Brain microvascular endothelial cell (primary cell): ENCODE measurements around the gene KRT35.

Experiments used
- DNase-seq: peaks from one replicate; pipeline ENCODE4 v3.0.0-alpha.2; 2020
- H3K27ac ChIP-seq: fragments of 250-450 bp; sonication (Bioruptor Pico); 2 replicates; pipeline ENCODE4 v1.5.1; 2020; ENCODE audit warnings: mild to moderate bottlenecking, moderate library complexity
- H3K27me3 ChIP-seq: fragments of 250-450 bp; sonication (Bioruptor Pico); replicated peaks from 2 replicates; pipeline ENCODE4 v1.5.1; 2020; ENCODE audit warnings: mild to moderate bottlenecking
- H3K36me3 ChIP-seq: fragments of 250-450 bp; sonication (Bioruptor Pico); replicated peaks from 2 replicates; pipeline ENCODE4 v1.5.1; 2020; ENCODE audit warnings: mild to moderate bottlenecking
- H3K4me3 ChIP-seq: 2 replicates; pipeline ENCODE4 v1.5.1; 2011; ENCODE audit warnings: low read depth, mild to moderate bottlenecking, control low read depth, low read length, moderate library complexity
- in situ Hi-C: cut with HindIII; loops from 2 replicates; pipeline ENCODE4 v1.10.0; 2017; ENCODE audit warnings: low sequenced_read_pairs, low pct_ligation_motif_present
- TF ChIP-seq, protein P1 (sequence below): IDR thresholded peaks from 2 replicates; pipeline ENCODE4 v1.5.1; 2011; ENCODE audit warnings: low read depth, mild to moderate bottlenecking, moderate library complexity, low read length, control low read depth, inconsistent platforms; ENCODE audit errors: missing control alignments

Gene KRT35

DNA sequence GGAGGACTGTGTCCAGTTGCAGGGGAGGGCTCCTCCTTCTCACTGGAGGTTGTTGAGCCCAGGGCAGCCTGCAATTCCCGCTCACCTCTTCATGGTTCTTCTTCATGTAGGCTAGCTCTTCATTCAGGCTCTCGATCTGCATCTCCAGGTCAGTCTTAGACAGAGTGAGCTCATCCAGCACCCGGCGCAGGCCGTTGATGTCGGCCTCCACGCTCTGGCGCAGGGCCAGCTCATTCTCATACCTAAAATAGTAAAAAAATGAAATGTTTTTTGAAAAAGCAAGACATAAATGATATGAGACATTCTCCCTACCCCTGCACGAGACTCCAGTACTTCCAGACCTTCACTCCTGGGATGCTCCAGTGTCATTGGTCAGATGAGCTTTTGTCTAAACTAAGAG is 22.3 kb upstream of the KRT35 start:
- Histone ChIP-seq H3K27ac (no peak overlapping the region), H3K36me3 (no peaks in the 10 kb centered on the region), H3K4me3 (no peak overlapping the region), H3K27me3 (no peaks in the 10 kb centered on the region)
- no peak for DNase-seq
- TF ChIP-seq, protein P1, sequence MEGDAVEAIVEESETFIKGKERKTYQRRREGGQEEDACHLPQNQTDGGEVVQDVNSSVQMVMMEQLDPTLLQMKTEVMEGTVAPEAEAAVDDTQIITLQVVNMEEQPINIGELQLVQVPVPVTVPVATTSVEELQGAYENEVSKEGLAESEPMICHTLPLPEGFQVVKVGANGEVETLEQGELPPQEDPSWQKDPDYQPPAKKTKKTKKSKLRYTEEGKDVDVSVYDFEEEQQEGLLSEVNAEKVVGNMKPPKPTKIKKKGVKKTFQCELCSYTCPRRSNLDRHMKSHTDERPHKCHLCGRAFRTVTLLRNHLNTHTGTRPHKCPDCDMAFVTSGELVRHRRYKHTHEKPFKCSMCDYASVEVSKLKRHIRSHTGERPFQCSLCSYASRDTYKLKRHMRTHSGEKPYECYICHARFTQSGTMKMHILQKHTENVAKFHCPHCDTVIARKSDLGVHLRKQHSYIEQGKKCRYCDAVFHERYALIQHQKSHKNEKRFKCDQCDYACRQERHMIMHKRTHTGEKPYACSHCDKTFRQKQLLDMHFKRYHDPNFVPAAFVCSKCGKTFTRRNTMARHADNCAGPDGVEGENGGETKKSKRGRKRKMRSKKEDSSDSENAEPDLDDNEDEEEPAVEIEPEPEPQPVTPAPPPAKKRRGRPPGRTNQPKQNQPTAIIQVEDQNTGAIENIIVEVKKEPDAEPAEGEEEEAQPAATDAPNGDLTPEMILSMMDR: no peak
- in situ Hi-C loops: no loop called here

DNA sequence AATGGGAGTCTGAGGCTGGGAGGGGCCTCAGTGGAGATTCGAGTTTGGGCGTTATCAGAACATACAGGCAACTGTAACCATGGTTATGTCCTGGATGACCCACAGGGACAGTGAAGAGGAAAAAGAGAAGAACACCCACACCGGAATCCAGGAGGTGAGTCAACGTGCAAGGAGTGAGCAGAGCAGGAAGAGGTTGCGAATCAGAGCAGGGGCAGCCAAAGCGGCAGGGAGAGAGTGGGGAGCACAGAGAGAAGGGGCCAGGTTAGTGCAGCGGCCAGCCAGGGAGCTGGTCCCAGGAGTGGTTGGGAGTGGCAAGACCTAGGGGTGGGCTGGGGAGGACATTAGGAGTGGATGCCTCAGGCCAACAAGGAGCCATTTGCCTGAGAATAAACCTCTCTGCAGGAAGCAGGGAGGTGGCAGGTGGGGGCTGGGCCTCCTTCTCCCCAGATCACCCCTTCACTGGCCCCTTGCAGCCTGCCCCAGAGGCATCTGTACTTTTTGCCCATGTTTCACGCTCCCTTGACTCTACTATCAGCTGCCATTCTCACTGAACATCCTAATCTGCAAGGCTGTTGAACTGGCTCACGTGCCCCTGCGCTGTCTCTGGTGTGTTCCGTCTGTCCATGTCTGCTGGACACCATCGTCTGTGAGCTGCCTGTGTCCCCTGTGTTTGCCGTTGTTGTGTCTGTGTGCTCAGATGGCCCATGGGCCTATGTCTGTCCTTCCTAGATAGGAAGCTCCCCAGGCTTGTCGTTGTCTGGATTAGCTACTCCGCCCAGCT is 19.4 kb upstream of the KRT35 start:
- Histone ChIP-seq H3K36me3 (no peaks in the 10 kb centered on the region), H3K27ac (no peak overlapping the region), H3K4me3 (no peak overlapping the region), H3K27me3 (no peaks in the 10 kb centered on the region)
- in situ Hi-C loops: no loop called here
- TF ChIP-seq, protein P1: no peak
- DNase-seq: peak; percentile 57

DNA sequence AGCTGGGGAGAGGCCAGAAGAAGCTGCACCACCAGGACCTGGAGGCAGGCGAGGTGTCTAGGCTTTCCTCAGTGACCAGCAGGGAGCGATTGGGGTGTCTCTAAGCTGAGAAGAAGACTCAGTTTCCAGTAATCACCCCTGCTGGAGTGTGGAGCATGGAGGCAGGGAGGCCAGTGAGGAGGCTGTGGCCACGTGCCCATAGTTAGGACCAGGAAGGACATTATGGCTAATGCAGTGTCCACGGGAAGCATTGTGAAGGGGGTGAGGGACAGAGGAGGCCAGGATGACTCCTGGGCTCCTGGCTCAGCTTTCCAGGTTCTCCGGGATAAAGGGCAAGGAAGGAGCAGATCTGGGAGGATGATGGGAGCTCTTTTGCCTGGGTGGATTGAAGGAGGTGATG is 18.8 kb upstream of the KRT35 start:
- in situ Hi-C loops: no loop called here
- no peak for DNase-seq
- H3K27me3 ChIP-seq: no peaks in the 10 kb centered on the region
- TF ChIP-seq, protein P1: no peak
- no peak overlapping the region for H3K4me3 ChIP-seq
- H3K36me3 ChIP-seq: no peaks in the 10 kb centered on the region
- no peak overlapping the region for H3K27ac ChIP-seq

DNA sequence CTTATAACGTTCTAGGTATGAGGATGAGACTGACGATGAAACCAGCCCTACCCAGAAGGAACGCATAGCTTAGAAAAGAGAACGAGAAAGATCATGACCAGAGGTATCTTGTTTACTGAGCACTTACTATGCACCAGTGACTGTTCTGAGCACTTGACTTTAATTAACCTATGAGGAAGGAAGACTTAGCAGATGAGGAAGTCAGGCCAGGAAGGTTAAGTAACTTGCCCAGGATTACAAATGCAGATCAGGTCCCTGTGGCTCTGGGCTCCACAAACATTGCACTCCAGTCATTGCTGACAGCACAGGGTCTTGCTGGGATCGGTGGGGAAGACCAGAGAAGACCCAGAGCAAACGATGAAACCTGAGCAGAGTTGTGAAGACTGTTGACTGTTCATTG is 17.3 kb upstream of the KRT35 start:
- H3K27me3 ChIP-seq: no peaks in the 10 kb centered on the region
- no peak for DNase-seq
- in situ Hi-C loops: no loop called here
- H3K4me3 ChIP-seq: no peak overlapping the region
- TF ChIP-seq, protein P1: no peak
- no peaks in the 10 kb centered on the region for H3K36me3 ChIP-seq
- no peak overlapping the region for H3K27ac ChIP-seq

DNA sequence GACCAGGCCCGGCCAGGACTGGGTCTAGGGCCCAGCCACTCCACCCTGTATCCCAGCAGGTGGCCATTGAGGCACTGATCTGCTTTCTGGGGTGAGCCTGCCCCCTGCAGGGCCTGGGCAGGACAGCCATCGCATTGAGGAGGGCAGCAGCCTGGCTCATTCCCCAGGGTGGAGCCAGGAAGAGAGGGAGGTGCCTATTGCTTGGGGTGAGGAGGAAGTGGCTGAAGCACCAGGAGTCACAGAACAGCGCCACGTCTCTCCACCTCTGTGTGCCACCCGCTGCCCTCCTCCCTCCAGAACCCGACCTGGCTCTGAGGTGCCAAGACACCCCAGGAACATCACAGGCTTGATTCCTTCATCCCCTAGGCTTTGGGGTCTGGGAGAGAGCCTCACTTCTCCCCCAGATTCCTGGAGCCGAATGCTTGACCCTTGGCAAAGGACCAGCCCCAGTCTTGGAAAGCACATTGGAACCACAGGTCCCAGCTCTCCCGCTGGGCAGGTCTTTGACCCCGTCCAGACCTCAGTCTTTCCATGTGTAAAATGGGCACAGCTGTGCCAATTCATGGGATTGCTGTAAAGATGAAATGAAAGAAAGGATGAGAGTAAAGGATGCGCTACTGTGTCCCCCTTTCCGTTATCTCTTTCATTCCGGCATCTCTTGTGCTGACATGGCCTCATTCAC is 16.0 kb upstream of the KRT35 start:
- peak overlapping the region; percentile 16 for H3K27ac ChIP-seq
- TF ChIP-seq, protein P1: peak; percentile 95
- no peak overlapping the region for H3K4me3 ChIP-seq
- peak; percentile 83 for DNase-seq
- no peaks in the 10 kb centered on the region for H3K36me3 ChIP-seq
- in situ Hi-C loops: no loop called here
- H3K27me3 ChIP-seq: no peaks in the 10 kb centered on the region
